Astrocyte (in vitro differentiated cells and primary cell): ENCODE measurements around the gene STX5.

Source experiments
- CTCF ChIP-seq: IDR thresholded peaks from 2 replicates; pipeline ENCODE4 v1.5.1; 2011; ENCODE audit warnings: low read depth, mild to moderate bottlenecking, inconsistent platforms, low read length, moderate library complexity; ENCODE audit not compliant: insufficient read depth
- EZH2 ChIP-seq: IDR thresholded peaks from 2 replicates; pipeline ENCODE4 v1.6.1; 2012; ENCODE audit warnings: mild to moderate bottlenecking, low read length, inconsistent platforms; ENCODE audit not compliant: insufficient read depth

GRCh38 chr11:62851807-62852522, 20.1 kb upstream of the STX5 start:
- TF ChIP-seq CTCF (no peak), EZH2 (no peak)
